Thymus (tissue), 11 donors: ENCODE measurements around the gene RIT2. TPM values are rescaled to one million over a fixed set of nuclear protein-coding genes. Genes with fewer than 3 reads are reported as not detected.

ENCODE experiments used
- DNase-seq, 9 donors: peaks; one replicate each; pipeline ENCODE4 v3.0.0-alpha.2; 2013; ENCODE audit warnings: low spot score in 9 of 9, low read depth in 6 of 9, missing footprints in 1 of 9
- H3K27ac ChIP-seq, 2 donors: one replicate each; pipeline ENCODE4 v1.5.1; 2013; ENCODE audit warnings: control low read depth in 1 of 2, low read depth in 1 of 2, low read length in 1 of 2, mild to moderate bottlenecking in 1 of 2, moderate library complexity in 1 of 2
- H3K27me3 ChIP-seq, 2 donors: one replicate each; pipeline ENCODE4 v1.5.1; 2013; ENCODE audit warnings: low read length in 1 of 2; ENCODE audit not compliant: control insufficient read depth in 2 of 2, insufficient read depth in 1 of 2
- H3K36me3 ChIP-seq, 2 donors: one replicate each; pipeline ENCODE4 v1.5.1; 2013; ENCODE audit warnings: low read length in 1 of 2, mild to moderate bottlenecking in 1 of 2, moderate library complexity in 1 of 2; ENCODE audit not compliant: control insufficient read depth in 2 of 2, insufficient read depth in 2 of 2
- H3K4me1 ChIP-seq, 2 donors: one replicate each; pipeline ENCODE4 v1.5.1; 2013; ENCODE audit warnings: low read length in 2 of 2; ENCODE audit not compliant: control insufficient read depth in 2 of 2, insufficient read depth in 2 of 2
- H3K4me3 ChIP-seq, 2 donors: one replicate each; pipeline ENCODE4 v1.5.1; 2013; ENCODE audit warnings: low read length in 2 of 2, control low read depth in 1 of 2, mild to moderate bottlenecking in 1 of 2
- H3K9me3 ChIP-seq, 2 donors: one replicate each; pipeline ENCODE4 v1.5.1; 2013; ENCODE audit warnings: low read length in 1 of 2, mild to moderate bottlenecking in 1 of 2; ENCODE audit not compliant: control insufficient read depth in 2 of 2, insufficient read depth in 1 of 2
- WGBS: extraction: QIAGEN DNeasy Blood & Tissue Kit; methylation state at CpG from one replicate; pipeline ENCODE4 v1.1.7; 2013; 5-methylcytosine and 5-hydroxymethylcytosine counted together
- polyA plus RNA-seq: library from polyadenylated mRNA; stranded (reverse); fragments of 200-250 nt; gene quantifications from one replicate; pipeline ENCODE4 v1.2.3, GENCODE V29; 2013
- total RNA-seq: library from RNA; stranded (reverse); fragments of 120-200 nt; gene quantifications from one replicate; pipeline ENCODE4 v1.2.4, GENCODE V29; 2013
- donor health status: healthy.

RIT2 gene
- total and polyA plus RNA-seq, 2 donors = 0.16 TPM; not detected in 1

DNA sequence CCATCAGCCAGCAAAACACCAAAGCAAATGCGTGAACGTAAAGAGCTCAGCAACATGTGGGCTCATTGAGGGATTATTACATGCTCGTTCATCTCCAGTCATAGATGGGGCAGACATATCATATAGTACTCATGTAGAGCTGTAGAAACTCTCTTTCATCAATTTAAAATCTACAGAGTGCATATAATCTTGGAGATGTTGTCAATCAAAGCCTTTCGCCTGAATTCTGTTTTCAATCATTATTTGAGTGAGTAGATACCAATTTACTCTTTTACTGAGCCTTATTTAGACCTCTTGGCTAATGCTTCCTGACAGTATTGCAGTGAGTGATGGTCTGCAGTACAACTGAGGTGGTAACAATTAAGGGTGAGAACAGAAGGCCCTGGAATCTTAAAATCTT, 7.0 kb downstream of the RIT2 start:
- Histone ChIP-seq H3K27ac (no peak overlapping the region), H3K4me3 (no peak overlapping the region), H3K36me3 (no peaks in the 10 kb centered on the region), H3K4me1 (no peaks in the 10 kb centered on the region), H3K9me3 (no peaks in the 10 kb centered on the region), H3K27me3 (no peaks in the 10 kb centered on the region)
- WGBS = 78% methylated on average over 4 of the region's 4 CpGs
- no peak for DNase-seq

- no peaks in the 10 kb centered on the region for H3K36me3 ChIP-seq
- no peaks in the 10 kb centered on the region for H3K4me1 ChIP-seq
- H3K9me3 ChIP-seq = no peaks in the 10 kb centered on the region
- no peak overlapping the region for H3K4me3 ChIP-seq
- no peak for DNase-seq
- no peaks in the 10 kb centered on the region for H3K27me3 ChIP-seq
- WGBS = 90% methylated on average over 2 of the region's 2 CpGs
- no peak overlapping the region for H3K27ac ChIP-seq
Measured at GRCh38 chr18:43093646-43094045, 21.8 kb downstream of the RIT2 start.

DNA sequence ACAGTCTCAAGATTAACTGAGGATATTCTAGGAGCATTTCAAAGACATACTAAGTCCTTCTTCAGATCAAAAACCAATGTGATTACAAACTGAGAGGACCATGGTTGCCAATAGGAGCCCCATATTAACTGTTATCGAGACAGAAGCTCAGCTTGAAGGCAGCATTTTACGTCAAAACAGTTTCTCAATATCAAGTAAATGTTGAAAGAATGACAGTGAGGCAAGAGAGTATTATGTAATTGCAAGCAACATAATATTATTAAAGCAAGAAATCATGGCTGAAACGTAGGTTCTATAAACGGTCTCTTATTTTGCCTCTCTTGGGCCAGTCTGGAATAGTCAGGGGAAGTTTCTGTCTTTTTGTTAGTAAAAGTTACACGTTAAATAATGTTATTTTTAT, 22.9 kb downstream of the RIT2 start:
- Histone ChIP-seq H3K36me3 (no peaks in the 10 kb centered on the region), H3K9me3 (no peaks in the 10 kb centered on the region), H3K27me3 (no peaks in the 10 kb centered on the region), H3K4me1 (no peaks in the 10 kb centered on the region), H3K27ac (no peak overlapping the region), H3K4me3 (no peak overlapping the region)
- WGBS = 90% methylated on average over 5 of the region's 5 CpGs
- DNase-seq = no peak

DNA sequence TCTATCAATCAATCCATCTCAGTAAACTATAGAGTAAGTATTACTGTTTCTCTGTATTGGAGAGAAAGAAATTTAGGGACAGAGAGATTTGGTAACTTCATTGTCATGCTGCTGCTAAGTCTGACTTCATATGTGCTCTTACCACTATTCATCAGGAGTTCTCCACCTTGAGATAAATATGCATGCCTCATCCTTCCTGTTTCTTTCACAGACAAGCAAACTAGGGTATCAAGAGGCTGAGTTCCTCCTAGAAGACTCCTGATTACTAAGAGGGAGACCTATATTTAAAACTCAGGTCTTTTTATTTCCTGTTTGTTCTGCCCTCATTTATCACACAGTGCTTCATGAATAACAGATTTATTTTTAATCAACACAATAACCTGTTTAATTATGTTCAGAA, 34.1 kb downstream of the RIT2 start:
- no peak for DNase-seq
- no peaks in the 10 kb centered on the region for H3K4me1 ChIP-seq

DNA sequence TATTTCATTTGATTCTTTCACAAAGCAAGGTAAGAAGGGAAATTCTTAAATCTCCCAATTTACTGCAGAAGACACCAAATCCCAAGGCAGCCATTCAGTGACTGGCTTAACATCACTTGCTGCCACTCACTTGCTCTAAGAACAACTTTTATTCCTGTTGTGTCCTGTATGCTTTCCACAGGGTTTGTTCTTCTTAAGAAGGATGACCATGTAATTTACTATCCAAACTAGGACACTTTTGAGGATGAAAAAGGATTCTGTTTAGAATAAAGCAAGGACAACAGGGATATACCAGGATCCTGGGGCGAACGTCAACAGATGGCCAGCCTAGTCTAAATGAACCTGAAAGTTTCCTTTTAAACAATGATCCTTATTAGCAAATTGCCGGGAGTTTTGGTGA, 34.8 kb downstream of the RIT2 start:
- H3K27ac ChIP-seq = no peak overlapping the region
- H3K9me3 ChIP-seq = no peaks in the 10 kb centered on the region
- no peaks in the 10 kb centered on the region for H3K36me3 ChIP-seq
- no peak overlapping the region for H3K4me3 ChIP-seq
- WGBS = 93% methylated on average over 3 of the region's 3 CpGs
- no peak for DNase-seq
- no peaks in the 10 kb centered on the region for H3K4me1 ChIP-seq
- no peaks in the 10 kb centered on the region for H3K27me3 ChIP-seq

More for the DNA sequence above, 34.1 kb downstream of the RIT2 start:
- Histone ChIP-seq H3K9me3 (peaks cover 0 to under 1% of the 10 kb centered on the region in 2 donors), H3K27ac (no peak overlapping the region), H3K27me3 (no peaks in the 10 kb centered on the region), H3K4me3 (no peak overlapping the region), H3K36me3 (no peaks in the 10 kb centered on the region)

- WGBS = 82% methylated on average over 4 of the region's 4 CpGs
- Histone ChIP-seq H3K27ac (no peak overlapping the region), H3K36me3 (no peaks in the 10 kb centered on the region), H3K9me3 (no peaks in the 10 kb centered on the region), H3K4me1 (no peaks in the 10 kb centered on the region), H3K27me3 (no peaks in the 10 kb centered on the region), H3K4me3 (no peak overlapping the region)
- DNase-seq = no peak
Measured at GRCh38 chr18:43079422-43079821, 36.1 kb downstream of the RIT2 start.

- Histone ChIP-seq H3K27ac (no peak overlapping the region), H3K36me3 (no peaks in the 10 kb centered on the region), H3K4me3 (no peak overlapping the region), H3K4me1 (no peaks in the 10 kb centered on the region), H3K27me3 (no peaks in the 10 kb centered on the region), H3K9me3 (no peaks in the 10 kb centered on the region)
- 86% methylated on average over 7 of the region's 7 CpGs for WGBS
- no peak for DNase-seq
Measured at GRCh38 chr18:43078478-43079092, 36.9 kb downstream of the RIT2 start.

DNA sequence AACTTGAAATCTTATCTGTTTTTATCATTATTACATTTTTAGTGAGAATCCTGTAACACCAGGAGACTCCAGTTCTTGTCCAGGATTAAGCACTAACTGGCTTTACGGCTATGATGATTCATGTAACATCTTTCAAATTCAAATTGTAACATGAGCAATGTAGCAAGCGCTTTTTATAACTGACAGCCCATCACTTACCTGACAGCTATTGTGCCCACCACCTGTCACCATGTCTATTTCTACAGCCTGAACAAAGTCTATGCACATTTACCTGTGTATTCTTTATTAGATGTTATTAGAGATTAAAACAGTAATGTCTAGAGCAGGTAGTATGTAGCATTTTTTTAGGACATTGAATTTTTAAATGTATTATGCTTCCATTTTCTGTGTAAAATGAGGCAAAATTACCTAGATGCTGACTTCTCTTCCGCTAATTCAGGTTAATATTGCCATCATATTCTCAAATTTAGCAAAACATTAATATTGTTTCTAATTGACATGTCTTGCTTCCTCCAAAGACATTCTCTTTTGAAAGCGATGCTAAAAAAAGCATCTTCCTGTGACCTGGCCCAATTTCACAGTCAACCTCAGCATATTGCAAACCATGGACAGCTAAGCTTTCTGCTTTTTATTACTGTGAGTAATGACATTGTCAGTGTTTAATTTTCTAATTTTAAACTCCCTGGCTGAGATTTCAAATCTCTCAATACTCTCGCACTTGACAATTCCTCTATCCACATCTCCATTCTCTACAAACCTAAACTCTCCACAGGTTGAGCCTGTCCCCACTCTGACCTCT, 37.8 kb downstream of the RIT2 start:
- WGBS = 92% methylated on average over 5 of the region's 5 CpGs
- no peak for DNase-seq
- H3K4me3 ChIP-seq = no peak overlapping the region
- H3K27me3 ChIP-seq = no peaks in the 10 kb centered on the region
- no peaks in the 10 kb centered on the region for H3K9me3 ChIP-seq
- H3K4me1 ChIP-seq = no peaks in the 10 kb centered on the region
- H3K27ac ChIP-seq = no peak overlapping the region
- no peaks in the 10 kb centered on the region for H3K36me3 ChIP-seq

- no peaks in the 10 kb centered on the region for H3K27me3 ChIP-seq
- H3K36me3 ChIP-seq = no peaks in the 10 kb centered on the region
- no peak overlapping the region for H3K27ac ChIP-seq
- 97% methylated on average over 1 of the region's 1 CpG for WGBS
- DNase-seq = no peak
- no peaks in the 10 kb centered on the region for H3K4me1 ChIP-seq
- no peak overlapping the region for H3K4me3 ChIP-seq
- H3K9me3 ChIP-seq = no peaks in the 10 kb centered on the region
Measured at GRCh38 chr18:43073771-43074170, 41.7 kb downstream of the RIT2 start.
